ENCODE measurements around the gene FBXO34. TPM values are rescaled to one million over a fixed set of nuclear protein-coding genes. Genes with fewer than 3 reads are reported as not detected.

The FBXO34 gene
- total and polyA plus RNA-seq, 9 of the 15 experiments (the other 6 are each of a cell fraction or from before 2014, with no cell fraction given), result 6.3 to 24.9 (median 16.2) TPM

DNA sequence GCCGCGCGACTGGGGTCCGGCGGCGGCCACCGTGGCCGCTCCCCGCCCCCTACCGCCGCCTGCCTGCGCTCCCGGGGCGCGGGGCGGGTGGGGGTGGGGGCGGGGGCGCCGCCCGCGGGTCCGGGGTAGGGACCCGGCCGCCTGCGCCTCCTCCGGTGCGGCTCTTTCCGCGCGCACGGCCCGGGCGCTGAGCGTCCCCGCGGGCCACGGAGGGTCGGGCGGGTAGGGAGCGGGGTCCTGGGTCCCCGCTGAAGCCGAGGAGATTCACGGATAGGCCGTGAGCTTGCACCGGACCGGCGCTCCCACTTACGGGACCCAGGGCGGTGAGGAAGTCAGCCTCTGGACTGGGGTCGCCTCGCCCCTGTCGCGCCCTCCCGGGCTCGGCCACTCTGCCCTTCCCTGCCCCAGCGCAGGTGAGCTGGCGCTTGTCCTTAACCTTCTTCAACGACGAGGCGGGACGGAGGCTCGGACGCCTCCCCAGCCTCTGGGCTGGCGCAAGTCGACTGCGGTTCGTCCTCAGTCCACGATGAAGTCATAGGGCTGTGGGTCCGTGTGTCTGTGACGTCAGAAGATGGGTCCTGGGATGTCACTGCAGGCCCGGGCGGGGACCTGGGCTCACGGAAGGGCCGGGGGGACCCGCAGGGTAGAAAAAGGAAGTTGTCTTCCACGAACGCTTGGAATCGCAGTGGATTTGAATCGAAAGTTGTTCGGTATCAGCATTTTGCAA, 514 bp downstream of the FBXO34 start (continued):
- peak; percentile 97 for TF ChIP-seq NBN (IDR thresholded peaks at IDR 0.05; ENCODE audit: low read depth)
- TF ChIP-seq POLR2G (IDR thresholded peaks at IDR 0.05; ENCODE audit: low read depth, low read length), result peak; percentile 82
- TF ChIP-seq, protein P1, sequence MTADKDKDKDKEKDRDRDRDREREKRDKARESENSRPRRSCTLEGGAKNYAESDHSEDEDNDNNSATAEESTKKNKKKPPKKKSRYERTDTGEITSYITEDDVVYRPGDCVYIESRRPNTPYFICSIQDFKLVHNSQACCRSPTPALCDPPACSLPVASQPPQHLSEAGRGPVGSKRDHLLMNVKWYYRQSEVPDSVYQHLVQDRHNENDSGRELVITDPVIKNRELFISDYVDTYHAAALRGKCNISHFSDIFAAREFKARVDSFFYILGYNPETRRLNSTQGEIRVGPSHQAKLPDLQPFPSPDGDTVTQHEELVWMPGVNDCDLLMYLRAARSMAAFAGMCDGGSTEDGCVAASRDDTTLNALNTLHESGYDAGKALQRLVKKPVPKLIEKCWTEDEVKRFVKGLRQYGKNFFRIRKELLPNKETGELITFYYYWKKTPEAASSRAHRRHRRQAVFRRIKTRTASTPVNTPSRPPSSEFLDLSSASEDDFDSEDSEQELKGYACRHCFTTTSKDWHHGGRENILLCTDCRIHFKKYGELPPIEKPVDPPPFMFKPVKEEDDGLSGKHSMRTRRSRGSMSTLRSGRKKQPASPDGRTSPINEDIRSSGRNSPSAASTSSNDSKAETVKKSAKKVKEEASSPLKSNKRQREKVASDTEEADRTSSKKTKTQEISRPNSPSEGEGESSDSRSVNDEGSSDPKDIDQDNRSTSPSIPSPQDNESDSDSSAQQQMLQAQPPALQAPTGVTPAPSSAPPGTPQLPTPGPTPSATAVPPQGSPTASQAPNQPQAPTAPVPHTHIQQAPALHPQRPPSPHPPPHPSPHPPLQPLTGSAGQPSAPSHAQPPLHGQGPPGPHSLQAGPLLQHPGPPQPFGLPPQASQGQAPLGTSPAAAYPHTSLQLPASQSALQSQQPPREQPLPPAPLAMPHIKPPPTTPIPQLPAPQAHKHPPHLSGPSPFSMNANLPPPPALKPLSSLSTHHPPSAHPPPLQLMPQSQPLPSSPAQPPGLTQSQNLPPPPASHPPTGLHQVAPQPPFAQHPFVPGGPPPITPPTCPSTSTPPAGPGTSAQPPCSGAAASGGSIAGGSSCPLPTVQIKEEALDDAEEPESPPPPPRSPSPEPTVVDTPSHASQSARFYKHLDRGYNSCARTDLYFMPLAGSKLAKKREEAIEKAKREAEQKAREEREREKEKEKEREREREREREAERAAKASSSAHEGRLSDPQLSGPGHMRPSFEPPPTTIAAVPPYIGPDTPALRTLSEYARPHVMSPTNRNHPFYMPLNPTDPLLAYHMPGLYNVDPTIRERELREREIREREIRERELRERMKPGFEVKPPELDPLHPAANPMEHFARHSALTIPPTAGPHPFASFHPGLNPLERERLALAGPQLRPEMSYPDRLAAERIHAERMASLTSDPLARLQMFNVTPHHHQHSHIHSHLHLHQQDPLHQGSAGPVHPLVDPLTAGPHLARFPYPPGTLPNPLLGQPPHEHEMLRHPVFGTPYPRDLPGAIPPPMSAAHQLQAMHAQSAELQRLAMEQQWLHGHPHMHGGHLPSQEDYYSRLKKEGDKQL (CRISPR knock-in tag; IDR thresholded peaks at IDR 0.05; ENCODE audit: borderline replicate concordance), result no peak
- TF ChIP-seq MAZ (CRISPR knock-in tag; conservative IDR thresholded peaks at IDR 0.05 in 1 of 2, IDR thresholded peaks at IDR 0.05 in 1 of 2), result peak; percentile 25 to 38; a peak in 1 of 4 replicates
- TF ChIP-seq, protein P2, sequence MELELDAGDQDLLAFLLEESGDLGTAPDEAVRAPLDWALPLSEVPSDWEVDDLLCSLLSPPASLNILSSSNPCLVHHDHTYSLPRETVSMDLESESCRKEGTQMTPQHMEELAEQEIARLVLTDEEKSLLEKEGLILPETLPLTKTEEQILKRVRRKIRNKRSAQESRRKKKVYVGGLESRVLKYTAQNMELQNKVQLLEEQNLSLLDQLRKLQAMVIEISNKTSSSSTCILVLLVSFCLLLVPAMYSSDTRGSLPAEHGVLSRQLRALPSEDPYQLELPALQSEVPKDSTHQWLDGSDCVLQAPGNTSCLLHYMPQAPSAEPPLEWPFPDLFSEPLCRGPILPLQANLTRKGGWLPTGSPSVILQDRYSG (tag; conservative IDR thresholded peaks at IDR 0.05; ENCODE audit: low read depth), result no peak
- no peak for TF ChIP-seq BRD4 (IDR thresholded peaks at IDR 0.05)
- no peak for TF ChIP-seq GTF2E2 (tag; IDR thresholded peaks at IDR 0.05)
- no peak for TF ChIP-seq SNRNP70 (optimal IDR thresholded peaks at IDR 0.05; ENCODE audit: low read depth, low read length)
- TF ChIP-seq, protein P3, sequence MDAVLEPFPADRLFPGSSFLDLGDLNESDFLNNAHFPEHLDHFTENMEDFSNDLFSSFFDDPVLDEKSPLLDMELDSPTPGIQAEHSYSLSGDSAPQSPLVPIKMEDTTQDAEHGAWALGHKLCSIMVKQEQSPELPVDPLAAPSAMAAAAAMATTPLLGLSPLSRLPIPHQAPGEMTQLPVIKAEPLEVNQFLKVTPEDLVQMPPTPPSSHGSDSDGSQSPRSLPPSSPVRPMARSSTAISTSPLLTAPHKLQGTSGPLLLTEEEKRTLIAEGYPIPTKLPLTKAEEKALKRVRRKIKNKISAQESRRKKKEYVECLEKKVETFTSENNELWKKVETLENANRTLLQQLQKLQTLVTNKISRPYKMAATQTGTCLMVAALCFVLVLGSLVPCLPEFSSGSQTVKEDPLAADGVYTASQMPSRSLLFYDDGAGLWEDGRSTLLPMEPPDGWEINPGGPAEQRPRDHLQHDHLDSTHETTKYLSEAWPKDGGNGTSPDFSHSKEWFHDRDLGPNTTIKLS (IDR thresholded peaks at IDR 0.05; ENCODE audit: borderline replicate concordance, low read depth), result peak; percentile 1; the same call in 1 of the 2 replicates
- TF ChIP-seq ZNF75A (CRISPR knock-in tag; IDR thresholded peaks at IDR 0.05), result no peak
- peak; percentile 40 for TF ChIP-seq CCNT2 (IDR thresholded peaks at IDR 0.05; ENCODE audit: borderline replicate concordance, extremely low read depth, insufficient read length, low read depth, low read length)
- peak; percentile 37 for TF ChIP-seq EP300 (IDR thresholded peaks at IDR 0.05; ENCODE audit: low read length)
- no peak for TF ChIP-seq HMGN3 (IDR thresholded peaks at IDR 0.05; ENCODE audit: borderline replicate concordance, extremely low read depth, insufficient read length, low read depth, low read length)
- peak; percentile 65 for TF ChIP-seq SUPT5H (IDR thresholded peaks at IDR 0.05)
- peak; percentile 99 for TF ChIP-seq TARDBP (IDR thresholded peaks at IDR 0.05)
- TF ChIP-seq, protein P4, sequence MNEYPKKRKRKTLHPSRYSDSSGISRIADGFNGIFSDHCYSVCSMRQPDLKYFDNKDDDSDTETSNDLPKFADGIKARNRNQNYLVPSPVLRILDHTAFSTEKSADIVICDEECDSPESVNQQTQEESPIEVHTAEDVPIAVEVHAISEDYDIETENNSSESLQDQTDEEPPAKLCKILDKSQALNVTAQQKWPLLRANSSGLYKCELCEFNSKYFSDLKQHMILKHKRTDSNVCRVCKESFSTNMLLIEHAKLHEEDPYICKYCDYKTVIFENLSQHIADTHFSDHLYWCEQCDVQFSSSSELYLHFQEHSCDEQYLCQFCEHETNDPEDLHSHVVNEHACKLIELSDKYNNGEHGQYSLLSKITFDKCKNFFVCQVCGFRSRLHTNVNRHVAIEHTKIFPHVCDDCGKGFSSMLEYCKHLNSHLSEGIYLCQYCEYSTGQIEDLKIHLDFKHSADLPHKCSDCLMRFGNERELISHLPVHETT (CRISPR knock-in tag; conservative IDR thresholded peaks at IDR 0.05 in 1 of 2, IDR thresholded peaks at IDR 0.05 in 1 of 2), result peak in 1 of 2 experiments; percentile 71; a peak in 1 of 4 replicates
- TF ChIP-seq HDAC3 (IDR thresholded peaks at IDR 0.05; ENCODE audit: borderline replicate concordance, partially characterized antibody), result no peak
